Camera-type eye (tissue), 1 donor: ENCODE data around the gene GLS2. TPM values are rescaled to one million over a fixed set of nuclear protein-coding genes. Genes with fewer than 3 reads are reported as not detected.

Experiments used
- total RNA-seq: library from RNA; depleted of rRNA; stranded (reverse); fragments of >200 nt; gene quantifications from one replicate; pipeline ENCODE4 v1.2.3, GENCODE V29; 2014

Gene GLS2
- 4.1 TPM for total RNA-seq

DNA sequence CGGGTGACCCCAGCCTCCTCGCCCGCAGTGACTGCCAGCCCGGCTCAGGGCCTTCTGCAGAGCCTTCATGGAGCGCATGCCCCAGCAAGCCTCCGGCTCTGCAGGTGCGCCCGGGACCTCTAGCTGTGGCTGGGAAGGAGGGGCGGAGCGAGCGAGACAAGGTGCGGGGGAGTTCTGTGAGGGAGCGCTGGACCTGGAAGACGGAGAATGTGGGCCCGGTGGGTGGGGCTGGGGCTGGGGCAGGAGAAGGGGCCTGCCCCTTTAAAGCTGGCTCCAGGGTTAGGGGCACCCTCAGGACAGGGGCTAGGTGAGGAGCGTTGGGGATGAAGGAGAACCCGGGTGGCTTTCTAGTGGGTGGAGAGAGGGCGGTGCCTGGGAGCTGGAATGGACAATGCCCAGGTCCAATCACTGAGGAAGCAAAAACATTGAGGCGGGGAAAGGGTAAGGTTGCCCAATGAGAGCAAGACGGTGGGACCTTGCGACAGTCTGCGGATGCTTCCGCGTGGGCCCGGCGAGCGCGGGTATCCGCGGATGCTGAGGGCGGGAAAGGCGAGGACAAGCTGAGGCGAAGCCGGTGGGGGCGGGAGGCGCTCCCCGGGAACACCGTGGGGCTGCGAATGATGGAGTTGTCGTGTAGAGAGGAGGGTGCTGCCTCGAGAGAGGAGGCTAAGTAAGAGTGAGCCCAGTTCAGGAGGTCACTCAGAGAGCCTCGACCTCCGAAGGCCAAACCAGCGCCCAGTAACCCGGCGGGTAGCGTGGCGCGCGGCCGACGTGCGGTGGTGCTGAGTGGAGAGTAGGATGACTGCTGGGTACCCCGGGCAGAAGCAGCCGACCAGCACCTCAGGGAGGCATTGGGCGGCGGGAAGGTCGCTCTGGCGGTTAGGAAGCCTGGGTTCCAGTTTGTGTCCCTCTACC lies at the start of gene GLS2:
Gene GLS2, minus strand, starts transcription at position 121 of the 915 bp plus-strand sequence. Its CDS starts 43 bp downstream, at position 78.

DNA sequence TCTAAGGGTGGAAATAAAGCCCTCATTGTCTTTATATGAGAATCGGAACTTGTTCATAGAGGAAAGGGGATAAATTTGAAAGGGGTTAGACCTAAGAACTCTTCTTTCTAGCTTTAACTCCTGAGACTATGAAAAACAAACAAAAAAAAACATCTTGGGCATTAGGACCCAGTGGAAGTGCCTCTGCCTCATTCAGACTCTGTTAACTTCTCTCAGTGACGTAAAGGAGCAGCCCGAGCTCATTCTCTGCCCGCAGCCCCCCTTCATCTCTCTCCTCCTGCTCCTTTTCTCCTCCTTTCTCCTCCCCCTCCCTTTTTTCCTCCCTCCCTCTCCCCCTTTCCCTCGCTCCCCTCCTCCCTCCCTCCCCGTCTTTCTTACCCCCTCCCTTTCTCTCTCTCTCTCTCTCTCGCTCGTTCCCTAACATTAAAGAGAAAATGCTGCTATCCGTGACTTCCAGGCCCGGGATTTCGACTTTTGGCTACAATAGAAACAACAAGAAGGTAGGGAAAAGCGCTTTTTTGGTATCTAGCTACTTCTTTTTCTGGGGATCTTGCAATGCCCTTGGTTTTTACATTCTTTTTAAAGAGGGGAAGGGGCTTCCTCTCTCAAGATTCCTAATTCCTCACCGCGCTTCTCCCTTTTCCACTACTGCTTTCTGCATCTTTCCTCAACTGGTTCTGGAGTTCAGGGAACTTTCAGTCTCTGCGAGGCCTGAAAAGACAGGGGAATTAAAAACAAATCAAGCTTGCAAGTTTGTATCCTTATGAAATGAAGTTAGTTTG lies 33.8 kb upstream of the GLS2 start, which contains the start of gene RBMS2:
Gene RBMS2, plus strand, starts transcription at position 231 of the 782 bp plus-strand sequence. Its CDS starts 204 bp downstream, at position 435.

GRCh38 chr12:56468216-56469006 lies 19.6 kb downstream of the GLS2 start, which contains the start of gene SPRYD4:
TSS of gene SPRYD4 (plus strand) at chr12:56468578. CDS start at chr12:56468592, 14 bp downstream.

DNA sequence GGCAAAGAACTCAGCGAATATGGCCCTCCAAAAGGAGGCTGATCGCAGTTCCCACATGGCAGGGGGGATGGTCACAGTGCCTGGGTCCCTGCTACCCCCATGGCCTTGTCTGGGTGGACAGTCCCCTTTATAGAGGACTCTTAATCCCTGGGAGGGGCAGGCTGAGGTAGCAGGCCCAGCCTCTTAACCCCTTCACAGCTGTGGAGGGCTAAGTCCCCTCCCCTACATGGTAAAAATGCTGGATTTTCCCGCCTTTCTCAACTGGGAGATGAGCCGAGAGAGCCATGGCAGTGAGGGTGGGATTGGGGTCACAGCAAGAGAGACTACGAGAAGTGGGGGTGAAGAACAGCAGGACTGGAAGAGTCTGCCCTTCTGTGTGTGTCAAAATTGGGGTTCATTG lies 33.4 kb downstream of the GLS2 start, which contains the start of gene MIP:
Gene MIP, minus strand, starts transcription at position 101 of the 400 bp plus-strand sequence. Its CDS starts 44 bp downstream, at position 57.

GRCh38 chr12:56448860-56449621 lies 38.9 kb downstream of the GLS2 start, which contains the start of gene TIMELESS:
TSS of gene TIMELESS (minus strand) at chr12:56449426. CDS start at chr12:56434170, 15,256 bp downstream.

Other genes with a start within 250 kb of the GLS2 start
- 22.9 TPM for gene ANKRD52, start 229.8 kb downstream of the GLS2 start, total RNA-seq
- gene COQ10A, start 221.2 kb downstream of the GLS2 start, total RNA-seq, result 17.2 TPM
- 109 TPM for gene CS, start 187.8 kb downstream of the GLS2 start, total RNA-seq
- 76.5 TPM for gene CNPY2, start 172.2 kb downstream of the GLS2 start, total RNA-seq
- 64.0 TPM for gene PAN2, start 154.2 kb downstream of the GLS2 start, total RNA-seq
- gene IL23A, start 149.3 kb downstream of the GLS2 start, total RNA-seq, result 0.71 TPM
- 152 TPM for gene STAT2, start 128.1 kb downstream of the GLS2 start, total RNA-seq
- gene APOF, start 125.3 kb downstream of the GLS2 start, total RNA-seq, result not detected
- 24.6 TPM for gene TIMELESS, start 38.7 kb downstream of the GLS2 start, total RNA-seq
- gene MIP, start 33.5 kb downstream of the GLS2 start, total RNA-seq, result 303 TPM
- gene SPRYD4, start 19.6 kb downstream of the GLS2 start, total RNA-seq, result 2.8 TPM
- 17.9 TPM for gene RBMS2, start 33.7 kb upstream of the GLS2 start, total RNA-seq
- gene BAZ2A, start 142.2 kb upstream of the GLS2 start, total RNA-seq, result 65.9 TPM
- 392 TPM for gene ATP5F1B, start 157.8 kb upstream of the GLS2 start, total RNA-seq
- gene PTGES3, start 200.1 kb upstream of the GLS2 start, total RNA-seq, result 125 TPM
- gene NACA, start 237.1 kb upstream of the GLS2 start, total RNA-seq, result 924 TPM